T-helper 17 cell (primary cell): ENCODE results near the gene MCTP1. TPM values are rescaled to one million over a fixed set of nuclear protein-coding genes. Genes with fewer than 3 reads are reported as not detected.
A peak's percentile ranks its signal among the peaks of the same experiment; 100 is the strongest.

Source experiments
- ATAC-seq: fragments of 150-1000 bp; cut with Tn5 transposase; 2 replicates; pipeline ENCODE4 v1.10.0; 2021; ENCODE audit warnings: mild to moderate bottlenecking, moderate library complexity
- DNase-seq, 3 donors: peaks; one replicate each; pipeline versions ENCODE4 v3.0.0 to v3.0.0-alpha.2; 2020 to 2021
- H3K9me3 ChIP-seq: one replicate; pipeline ENCODE4 v1.7.0; 2013; ENCODE audit warnings: low read length, mild to moderate bottlenecking; ENCODE audit not compliant: control insufficient read depth, poor library complexity, severe bottlenecking
- H3K27ac Mint-ChIP-seq: one replicate; pipeline ENCODE4 v1.8.0; 2022; ENCODE audit warnings: mild to moderate bottlenecking, moderate library complexity, mixed read lengths
- H3K27me3 Mint-ChIP-seq: one replicate; pipeline ENCODE4 v1.8.0; 2022; ENCODE audit warnings: mixed read lengths
- H3K36me3 Mint-ChIP-seq: one replicate; pipeline ENCODE4 v1.8.0; 2022; ENCODE audit warnings: low read depth, mixed read lengths
- H3K4me1 Mint-ChIP-seq: one replicate; pipeline ENCODE4 v1.8.0; 2022; ENCODE audit warnings: mild to moderate bottlenecking, mixed read lengths
- H3K4me3 Mint-ChIP-seq: one replicate; pipeline ENCODE4 v1.8.0; 2022; ENCODE audit warnings: mild to moderate bottlenecking, moderate library complexity, mixed read lengths
- total RNA-seq, 4 donors: library from RNA in 2 of 4; stranded (reverse) in 2 of 4; gene quantifications; one replicate each; pipeline ENCODE4 v1.2.3 and lab custom pipeline; 2022 to 2026

MCTP1 gene
- total RNA-seq, 2 donors from 2014 or later, result 2.0 to 14.8 TPM

DNA sequence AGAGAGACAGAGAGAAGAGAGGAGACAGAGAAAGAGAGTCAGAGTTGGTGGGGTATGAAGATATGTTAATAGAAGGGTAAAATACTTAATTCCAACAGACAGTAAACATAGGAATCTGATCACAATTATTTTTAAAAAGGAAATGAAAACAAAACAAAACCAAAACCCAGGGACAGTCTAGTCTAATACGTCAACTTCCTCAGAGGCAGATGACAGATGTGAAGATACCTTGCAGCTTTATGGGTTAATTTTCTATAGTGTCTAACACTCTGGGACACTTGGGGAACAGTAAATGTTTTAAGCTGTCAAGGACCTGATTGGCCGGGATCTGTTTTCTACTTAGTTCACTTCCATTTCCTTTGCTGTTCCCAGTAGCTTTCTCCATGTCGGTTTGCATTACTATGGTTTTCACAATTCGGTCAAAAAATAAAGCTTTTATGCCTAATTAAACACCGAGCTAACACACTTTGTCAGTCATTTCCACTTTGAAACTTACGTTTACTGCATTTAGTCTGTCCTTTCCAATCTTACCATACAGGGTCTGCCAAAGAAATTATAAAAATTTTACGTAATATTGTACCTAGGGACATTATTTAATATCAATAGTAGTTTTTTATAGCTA, 216.5 kb downstream of the MCTP1 start:
- no peak overlapping the region for H3K27ac Mint-ChIP-seq
- peak overlapping the region; percentile 57 for H3K4me3 Mint-ChIP-seq
- no peaks in the 10 kb centered on the region for H3K9me3 ChIP-seq
- peaks cover 2% of the 10 kb centered on the region for H3K4me1 Mint-ChIP-seq
- no peak for ATAC-seq
- H3K27me3 Mint-ChIP-seq, result no peaks in the 10 kb centered on the region
- no peak for DNase-seq
- no peaks in the 10 kb centered on the region for H3K36me3 Mint-ChIP-seq

GRCh38 chr5:95066048-95066447, 218.8 kb downstream of the MCTP1 start:
- no peaks in the 10 kb centered on the region for H3K9me3 ChIP-seq
- no peak for ATAC-seq
- peaks cover 2% of the 10 kb centered on the region for H3K4me1 Mint-ChIP-seq
- H3K36me3 Mint-ChIP-seq, result no peaks in the 10 kb centered on the region
- DNase-seq, result no peak
- H3K27me3 Mint-ChIP-seq, result no peaks in the 10 kb centered on the region
- no peak overlapping the region for H3K4me3 Mint-ChIP-seq
- no peak overlapping the region for H3K27ac Mint-ChIP-seq

GRCh38 chr5:95063492-95063891, 221.4 kb downstream of the MCTP1 start:
- Mint-ChIP-seq H3K27me3 (no peaks in the 10 kb centered on the region), H3K36me3 (no peaks in the 10 kb centered on the region), H3K4me3 (no peak overlapping the region), H3K4me1 (peaks cover 2% of the 10 kb centered on the region), H3K27ac (no peak overlapping the region)
- ATAC-seq (no peak), DNase-seq (no peak)
- H3K9me3 ChIP-seq, result no peaks in the 10 kb centered on the region

DNA sequence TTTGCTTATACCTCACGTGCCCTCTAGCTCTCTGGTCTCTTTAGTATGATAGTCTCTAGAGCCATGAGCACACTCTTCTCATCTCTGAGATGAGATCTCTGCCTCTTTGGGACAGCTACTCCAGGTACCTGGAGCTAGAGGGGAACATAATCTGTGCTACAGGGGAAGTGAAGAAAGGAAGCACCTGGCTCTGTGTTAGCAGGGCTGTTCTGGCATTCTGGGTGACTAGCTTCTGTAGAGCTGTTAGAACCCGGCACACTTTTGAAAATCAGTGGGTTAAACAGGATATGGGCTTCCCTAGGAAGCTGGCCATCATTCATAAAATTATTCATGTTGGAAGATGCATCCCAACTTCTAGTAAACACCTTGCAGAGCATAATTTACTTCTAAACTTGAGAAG, 224.8 kb downstream of the MCTP1 start:
- DNase-seq (no peak), ATAC-seq (no peak)
- Mint-ChIP-seq H3K27ac (no peak overlapping the region), H3K27me3 (no peaks in the 10 kb centered on the region), H3K4me1 (no peaks in the 10 kb centered on the region), H3K4me3 (no peak overlapping the region), H3K36me3 (no peaks in the 10 kb centered on the region)
- no peaks in the 10 kb centered on the region for H3K9me3 ChIP-seq

GRCh38 chr5:95059636-95060035, 225.3 kb downstream of the MCTP1 start:
- DNase-seq, result no peak
- H3K27me3 Mint-ChIP-seq, result no peaks in the 10 kb centered on the region
- no peak for ATAC-seq
- H3K4me3 Mint-ChIP-seq, result no peak overlapping the region
- no peaks in the 10 kb centered on the region for H3K4me1 Mint-ChIP-seq
- H3K9me3 ChIP-seq, result no peaks in the 10 kb centered on the region
- H3K27ac Mint-ChIP-seq, result no peak overlapping the region
- H3K36me3 Mint-ChIP-seq, result no peaks in the 10 kb centered on the region

DNA sequence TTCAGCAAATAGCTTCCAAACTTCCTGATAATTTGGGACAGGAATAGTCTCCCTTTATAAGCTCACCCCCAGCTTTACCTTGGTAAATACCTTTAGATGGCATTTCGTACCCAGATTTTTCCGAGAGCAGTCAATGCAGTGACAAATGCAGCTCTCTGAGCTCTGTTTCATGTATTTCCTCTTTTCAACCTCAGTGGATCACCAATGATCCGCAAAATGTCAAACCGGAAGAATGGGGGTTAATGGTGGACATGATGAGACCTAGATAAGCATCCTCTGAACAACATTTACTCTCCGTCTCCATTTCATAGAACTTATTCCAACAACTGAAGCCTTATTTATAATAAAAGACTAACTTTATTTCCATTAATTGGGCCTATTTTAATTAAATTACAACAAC, 227.3 kb downstream of the MCTP1 start:
- no peak for DNase-seq
- no peaks in the 10 kb centered on the region for H3K9me3 ChIP-seq
- H3K4me1 Mint-ChIP-seq, result no peaks in the 10 kb centered on the region
- H3K36me3 Mint-ChIP-seq, result no peaks in the 10 kb centered on the region
- H3K27ac Mint-ChIP-seq, result no peak overlapping the region
- no peak for ATAC-seq
- no peak overlapping the region for H3K4me3 Mint-ChIP-seq
- H3K27me3 Mint-ChIP-seq, result no peaks in the 10 kb centered on the region

DNA sequence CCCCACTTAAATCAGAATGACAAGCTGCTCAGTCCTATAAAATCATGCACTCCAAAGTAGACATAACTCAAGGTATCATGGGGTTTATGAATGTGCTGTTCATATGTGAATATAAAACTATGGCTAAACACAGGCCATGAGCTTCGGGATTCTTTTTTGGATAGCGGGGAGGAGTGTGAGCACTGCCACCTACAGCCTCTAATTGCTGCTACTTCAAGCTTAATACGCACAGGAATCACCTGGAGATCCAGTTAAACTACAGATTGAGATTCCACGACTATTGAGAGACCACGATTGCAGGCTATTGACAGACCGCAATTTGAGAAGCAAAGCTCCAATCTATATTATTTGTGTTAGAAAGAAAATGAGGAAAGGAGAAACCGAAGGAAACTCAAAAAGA, 231.6 kb downstream of the MCTP1 start:
- H3K4me3 Mint-ChIP-seq, result no peak overlapping the region
- peaks cover 6% of the 10 kb centered on the region for H3K27me3 Mint-ChIP-seq
- no peaks in the 10 kb centered on the region for H3K36me3 Mint-ChIP-seq
- H3K4me1 Mint-ChIP-seq, result no peaks in the 10 kb centered on the region
- DNase-seq (no peak), ATAC-seq (no peak)
- no peaks in the 10 kb centered on the region for H3K9me3 ChIP-seq
- no peak overlapping the region for H3K27ac Mint-ChIP-seq

GRCh38 chr5:95050708-95051107, 234.2 kb downstream of the MCTP1 start:
- no peak overlapping the region for H3K27ac Mint-ChIP-seq
- no peaks in the 10 kb centered on the region for H3K4me1 Mint-ChIP-seq
- no peak for ATAC-seq
- peaks cover 6% of the 10 kb centered on the region for H3K27me3 Mint-ChIP-seq
- no peak for DNase-seq
- no peaks in the 10 kb centered on the region for H3K9me3 ChIP-seq
- no peaks in the 10 kb centered on the region for H3K36me3 Mint-ChIP-seq
- H3K4me3 Mint-ChIP-seq, result no peak overlapping the region

DNA sequence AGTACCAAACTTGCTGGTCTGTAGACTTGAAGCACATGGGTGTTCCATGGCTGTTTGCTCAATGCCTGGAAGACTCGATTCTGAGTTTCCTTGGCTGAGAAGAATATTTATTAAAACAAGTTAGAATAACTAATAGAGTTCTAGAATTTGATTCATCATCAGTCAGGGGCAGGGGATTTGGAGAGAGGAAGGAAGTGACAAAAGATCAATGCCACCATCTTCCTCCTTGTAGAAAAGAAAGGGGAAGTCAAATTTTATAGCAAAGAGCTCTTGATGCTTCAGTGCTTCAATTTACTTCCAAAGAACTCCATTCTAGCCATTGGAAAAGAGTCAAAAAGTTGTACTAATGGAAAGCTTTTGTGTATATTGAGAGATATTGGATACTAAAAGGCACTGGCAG, 236.3 kb downstream of the MCTP1 start:
- ATAC-seq (no peak), DNase-seq (no peak)
- H3K27ac Mint-ChIP-seq, result no peak overlapping the region
- no peaks in the 10 kb centered on the region for H3K4me1 Mint-ChIP-seq
- H3K4me3 Mint-ChIP-seq, result no peak overlapping the region
- peaks cover 6% of the 10 kb centered on the region for H3K27me3 Mint-ChIP-seq
- H3K9me3 ChIP-seq, result no peaks in the 10 kb centered on the region
- H3K36me3 Mint-ChIP-seq, result no peaks in the 10 kb centered on the region

DNA sequence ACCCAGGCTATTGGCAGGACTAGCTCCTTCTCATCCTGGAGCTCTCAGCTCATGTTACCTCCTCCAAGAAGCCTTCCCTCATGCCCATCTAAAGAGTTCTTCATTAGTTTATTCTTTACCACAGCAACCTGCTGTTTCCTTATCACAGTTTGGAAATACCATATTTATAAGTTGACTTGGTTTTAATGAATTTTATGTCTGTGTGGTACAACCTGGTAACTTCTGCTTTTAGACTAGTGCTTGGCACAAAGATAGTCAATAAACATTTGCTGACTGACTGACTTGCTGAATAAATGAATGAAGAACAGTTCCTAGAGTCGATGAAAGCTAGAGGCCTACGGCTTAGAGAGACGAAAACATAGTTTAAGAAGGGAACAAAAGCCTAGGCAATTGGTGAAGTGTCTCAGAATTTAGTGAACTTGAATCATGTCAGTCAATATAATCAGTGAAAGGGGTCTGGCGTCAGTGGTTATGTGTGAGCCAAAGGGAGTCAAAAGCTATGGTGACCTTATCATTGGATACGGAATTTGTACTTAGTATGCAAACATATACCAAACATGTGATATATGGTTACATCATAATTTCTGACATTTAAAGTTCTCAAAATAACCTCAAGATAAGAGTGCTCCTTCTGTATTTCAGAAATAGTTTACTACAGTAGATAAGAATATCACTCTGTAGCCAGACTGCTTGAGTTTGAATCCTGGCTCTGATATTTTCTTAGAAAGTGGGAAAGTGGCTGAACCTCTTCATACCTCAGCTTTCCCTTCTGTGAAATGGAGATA, 239.5 kb downstream of the MCTP1 start:
- no peaks in the 10 kb centered on the region for H3K4me1 Mint-ChIP-seq
- H3K27me3 Mint-ChIP-seq, result no peaks in the 10 kb centered on the region
- H3K4me3 Mint-ChIP-seq, result no peak overlapping the region
- no peaks in the 10 kb centered on the region for H3K9me3 ChIP-seq
- no peak overlapping the region for H3K27ac Mint-ChIP-seq
- DNase-seq (no peak), ATAC-seq (no peak)
- no peaks in the 10 kb centered on the region for H3K36me3 Mint-ChIP-seq

- ATAC-seq, result no peak
- DNase-seq, result no peak
- H3K4me3 Mint-ChIP-seq, result no peak overlapping the region
- H3K36me3 Mint-ChIP-seq, result no peaks in the 10 kb centered on the region
- no peaks in the 10 kb centered on the region for H3K27me3 Mint-ChIP-seq
- no peaks in the 10 kb centered on the region for H3K4me1 Mint-ChIP-seq
- no peaks in the 10 kb centered on the region for H3K9me3 ChIP-seq
- no peak overlapping the region for H3K27ac Mint-ChIP-seq
Observed at GRCh38 chr5:95044096-95044495, 240.8 kb downstream of the MCTP1 start.

- H3K4me3 Mint-ChIP-seq, result no peak overlapping the region
- no peaks in the 10 kb centered on the region for H3K4me1 Mint-ChIP-seq
- no peaks in the 10 kb centered on the region for H3K36me3 Mint-ChIP-seq
- ATAC-seq (no peak), DNase-seq (no peak)
- no peaks in the 10 kb centered on the region for H3K27me3 Mint-ChIP-seq
- no peaks in the 10 kb centered on the region for H3K9me3 ChIP-seq
- H3K27ac Mint-ChIP-seq, result no peak overlapping the region
Observed at GRCh38 chr5:95043648-95044047, 241.2 kb downstream of the MCTP1 start.

DNA sequence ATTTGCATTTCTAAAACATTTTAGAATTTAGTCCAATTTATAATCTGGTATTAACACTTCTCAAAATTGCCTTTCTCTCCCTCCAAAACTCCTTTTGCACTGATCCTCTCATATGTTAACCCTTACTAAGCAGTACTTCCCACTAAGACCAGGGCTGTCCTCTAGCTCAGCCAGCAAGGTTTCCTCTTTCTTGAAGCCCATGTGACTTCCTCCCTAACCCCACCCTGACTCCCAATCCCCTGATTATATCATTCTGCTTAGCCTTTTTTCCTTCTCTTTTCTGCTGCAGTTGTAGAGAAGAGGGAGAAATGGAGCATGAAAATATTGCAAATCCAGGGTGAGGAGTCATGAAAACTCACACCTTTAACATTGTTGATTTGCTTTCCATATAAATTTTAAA, 241.7 kb downstream of the MCTP1 start:
- Mint-ChIP-seq H3K4me3 (no peak overlapping the region), H3K36me3 (no peaks in the 10 kb centered on the region), H3K27me3 (no peaks in the 10 kb centered on the region), H3K27ac (no peak overlapping the region), H3K4me1 (no peaks in the 10 kb centered on the region)
- no peaks in the 10 kb centered on the region for H3K9me3 ChIP-seq
- no peak for DNase-seq
- ATAC-seq, result no peak

- Mint-ChIP-seq H3K4me1 (no peaks in the 10 kb centered on the region), H3K36me3 (no peaks in the 10 kb centered on the region), H3K4me3 (no peak overlapping the region), H3K27ac (no peak overlapping the region), H3K27me3 (no peaks in the 10 kb centered on the region)
- no peaks in the 10 kb centered on the region for H3K9me3 ChIP-seq
- ATAC-seq, result no peak
- no peak for DNase-seq
Observed at GRCh38 chr5:95042037-95042436, 242.9 kb downstream of the MCTP1 start.
